Measurements from ENCODE around the gene CNTN2. TPM values are rescaled to one million over a fixed set of nuclear protein-coding genes. Genes with fewer than 3 reads are reported as not detected.

Gene CNTN2
- total RNA-seq, 1 experiment from 2014 or later, result 1.2 TPM

DNA sequence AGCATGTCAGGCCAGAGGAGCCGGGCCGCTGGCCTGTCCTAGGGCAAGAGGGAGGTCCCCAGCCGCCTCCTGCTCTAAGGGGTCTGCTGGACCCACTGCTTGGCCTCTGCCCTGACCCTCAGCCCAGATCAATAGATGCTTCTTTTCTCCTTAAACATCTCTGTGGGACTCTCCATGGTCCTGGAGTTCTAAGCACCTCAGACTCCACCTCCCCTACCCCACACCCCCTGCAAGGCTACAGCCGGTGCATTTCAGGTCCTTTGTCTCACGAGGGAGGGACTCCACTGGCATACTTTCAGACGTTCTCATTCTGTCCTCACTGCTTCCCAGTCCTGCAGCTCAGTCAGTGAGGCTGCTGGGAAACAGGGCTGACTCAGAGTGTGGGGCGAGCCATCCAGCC lies 11.0 kb downstream of the CNTN2 start:
- no peak overlapping the region for H3K27ac Mint-ChIP-seq
- H3K9me3 Mint-ChIP-seq, result no peaks in the 10 kb centered on the region
- H3K4me3 Mint-ChIP-seq, result no peak overlapping the region
- DNase-seq (ENCODE audit: low spot score) (no peak), ATAC-seq (peak; percentile 14; the same call in 1 of the 2 replicates)
- ChIA-PET POLR2A (no interaction called here), CTCF (interaction anchor here (0.9 to 4.2 kb wide), 2 partner anchors 10 to 65 kb away, joined by 3 to 25 read pairs; no protein-coding TSS in a partner anchor)
- TF ChIP-seq GTF2I (CRISPR knock-in tag; conservative IDR thresholded peaks at IDR 0.05), result no peak
- TF ChIP-seq KAT7 (CRISPR knock-in tag; IDR thresholded peaks at IDR 0.05; ENCODE audit: borderline replicate concordance), result no peak
- no peak for TF ChIP-seq JUN (CRISPR knock-in tag; IDR thresholded peaks at IDR 0.05)
- TF ChIP-seq, protein P1, sequence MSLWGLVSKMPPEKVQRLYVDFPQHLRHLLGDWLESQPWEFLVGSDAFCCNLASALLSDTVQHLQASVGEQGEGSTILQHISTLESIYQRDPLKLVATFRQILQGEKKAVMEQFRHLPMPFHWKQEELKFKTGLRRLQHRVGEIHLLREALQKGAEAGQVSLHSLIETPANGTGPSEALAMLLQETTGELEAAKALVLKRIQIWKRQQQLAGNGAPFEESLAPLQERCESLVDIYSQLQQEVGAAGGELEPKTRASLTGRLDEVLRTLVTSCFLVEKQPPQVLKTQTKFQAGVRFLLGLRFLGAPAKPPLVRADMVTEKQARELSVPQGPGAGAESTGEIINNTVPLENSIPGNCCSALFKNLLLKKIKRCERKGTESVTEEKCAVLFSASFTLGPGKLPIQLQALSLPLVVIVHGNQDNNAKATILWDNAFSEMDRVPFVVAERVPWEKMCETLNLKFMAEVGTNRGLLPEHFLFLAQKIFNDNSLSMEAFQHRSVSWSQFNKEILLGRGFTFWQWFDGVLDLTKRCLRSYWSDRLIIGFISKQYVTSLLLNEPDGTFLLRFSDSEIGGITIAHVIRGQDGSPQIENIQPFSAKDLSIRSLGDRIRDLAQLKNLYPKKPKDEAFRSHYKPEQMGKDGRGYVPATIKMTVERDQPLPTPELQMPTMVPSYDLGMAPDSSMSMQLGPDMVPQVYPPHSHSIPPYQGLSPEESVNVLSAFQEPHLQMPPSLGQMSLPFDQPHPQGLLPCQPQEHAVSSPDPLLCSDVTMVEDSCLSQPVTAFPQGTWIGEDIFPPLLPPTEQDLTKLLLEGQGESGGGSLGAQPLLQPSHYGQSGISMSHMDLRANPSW (CRISPR knock-in tag; conservative IDR thresholded peaks at IDR 0.05; ENCODE audit: low read depth), result no peak
- TF ChIP-seq, protein P2, sequence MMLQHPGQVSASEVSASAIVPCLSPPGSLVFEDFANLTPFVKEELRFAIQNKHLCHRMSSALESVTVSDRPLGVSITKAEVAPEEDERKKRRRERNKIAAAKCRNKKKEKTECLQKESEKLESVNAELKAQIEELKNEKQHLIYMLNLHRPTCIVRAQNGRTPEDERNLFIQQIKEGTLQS (CRISPR knock-in tag; conservative IDR thresholded peaks at IDR 0.05), result no peak
- TF ChIP-seq RORB (CRISPR knock-in tag; IDR thresholded peaks at IDR 0.05), result no peak
- no peak for TF ChIP-seq ZNF317 (CRISPR knock-in tag; IDR thresholded peaks at IDR 0.05; ENCODE audit: borderline replicate concordance, low read depth)
- TF ChIP-seq, protein P3, sequence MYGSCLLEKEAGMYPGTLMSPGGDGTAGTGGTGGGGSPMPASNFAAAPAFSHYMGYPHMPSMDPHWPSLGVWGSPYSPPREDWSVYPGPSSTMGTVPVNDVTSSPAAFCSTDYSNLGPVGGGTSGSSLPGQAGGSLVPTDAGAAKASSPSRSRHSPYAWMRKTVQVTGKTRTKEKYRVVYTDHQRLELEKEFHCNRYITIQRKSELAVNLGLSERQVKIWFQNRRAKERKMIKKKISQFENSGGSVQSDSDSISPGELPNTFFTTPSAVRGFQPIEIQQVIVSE (CRISPR knock-in tag; IDR thresholded peaks at IDR 0.05; ENCODE audit: borderline replicate concordance), result no peak
- TF ChIP-seq, protein P4, sequence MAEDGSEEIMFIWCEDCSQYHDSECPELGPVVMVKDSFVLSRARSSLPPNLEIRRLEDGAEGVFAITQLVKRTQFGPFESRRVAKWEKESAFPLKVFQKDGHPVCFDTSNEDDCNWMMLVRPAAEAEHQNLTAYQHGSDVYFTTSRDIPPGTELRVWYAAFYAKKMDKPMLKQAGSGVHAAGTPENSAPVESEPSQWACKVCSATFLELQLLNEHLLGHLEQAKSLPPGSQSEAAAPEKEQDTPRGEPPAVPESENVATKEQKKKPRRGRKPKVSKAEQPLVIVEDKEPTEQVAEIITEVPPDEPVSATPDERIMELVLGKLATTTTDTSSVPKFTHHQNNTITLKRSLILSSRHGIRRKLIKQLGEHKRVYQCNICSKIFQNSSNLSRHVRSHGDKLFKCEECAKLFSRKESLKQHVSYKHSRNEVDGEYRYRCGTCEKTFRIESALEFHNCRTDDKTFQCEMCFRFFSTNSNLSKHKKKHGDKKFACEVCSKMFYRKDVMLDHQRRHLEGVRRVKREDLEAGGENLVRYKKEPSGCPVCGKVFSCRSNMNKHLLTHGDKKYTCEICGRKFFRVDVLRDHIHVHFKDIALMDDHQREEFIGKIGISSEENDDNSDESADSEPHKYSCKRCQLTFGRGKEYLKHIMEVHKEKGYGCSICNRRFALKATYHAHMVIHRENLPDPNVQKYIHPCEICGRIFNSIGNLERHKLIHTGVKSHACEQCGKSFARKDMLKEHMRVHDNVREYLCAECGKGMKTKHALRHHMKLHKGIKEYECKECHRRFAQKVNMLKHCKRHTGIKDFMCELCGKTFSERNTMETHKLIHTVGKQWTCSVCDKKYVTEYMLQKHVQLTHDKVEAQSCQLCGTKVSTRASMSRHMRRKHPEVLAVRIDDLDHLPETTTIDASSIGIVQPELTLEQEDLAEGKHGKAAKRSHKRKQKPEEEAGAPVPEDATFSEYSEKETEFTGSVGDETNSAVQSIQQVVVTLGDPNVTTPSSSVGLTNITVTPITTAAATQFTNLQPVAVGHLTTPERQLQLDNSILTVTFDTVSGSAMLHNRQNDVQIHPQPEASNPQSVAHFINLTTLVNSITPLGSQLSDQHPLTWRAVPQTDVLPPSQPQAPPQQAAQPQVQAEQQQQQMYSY (CRISPR knock-in tag; IDR thresholded peaks at IDR 0.05), result no peak
- no peak for TF ChIP-seq ZNF263 (CRISPR knock-in tag; IDR thresholded peaks at IDR 0.05; ENCODE audit: low read depth)
- H3K4me1 Mint-ChIP-seq, result no peaks in the 10 kb centered on the region
- no peaks in the 10 kb centered on the region for H3K36me3 Mint-ChIP-seq
- no peaks in the 10 kb centered on the region for H3K27me3 Mint-ChIP-seq (ENCODE audit: low read depth)

DNA sequence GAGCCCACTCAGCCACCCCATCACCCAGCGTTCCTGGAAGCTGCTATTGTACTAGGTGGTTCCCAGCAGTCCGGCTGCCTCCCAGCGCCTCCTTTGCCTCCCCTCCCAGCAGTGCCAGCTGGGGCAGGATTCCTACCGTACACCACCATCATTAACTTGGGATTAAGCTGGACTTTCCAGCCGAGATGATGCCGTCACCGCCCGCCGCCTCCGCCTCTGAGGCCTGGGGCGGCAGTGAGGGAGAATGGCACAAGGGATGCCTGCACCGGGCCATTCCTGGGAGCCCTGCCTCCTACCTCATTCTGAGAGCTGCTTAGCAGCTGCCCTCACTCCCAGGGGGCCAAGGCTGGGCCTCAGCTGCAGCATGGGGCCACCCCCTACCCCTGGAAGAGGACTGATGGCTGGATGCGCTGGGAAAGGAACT lies 13.2 kb downstream of the CNTN2 start:
- POLR2A ChIA-PET, result no interaction called here
- DNase-seq (ENCODE audit: low spot score) (no peak), ATAC-seq (no peak)
- Mint-ChIP-seq H3K4me3 (no peak overlapping the region), H3K36me3 (no peaks in the 10 kb centered on the region), H3K27me3 (ENCODE audit: low read depth) (no peaks in the 10 kb centered on the region), H3K27ac (no peak overlapping the region), H3K9me3 (no peaks in the 10 kb centered on the region), H3K4me1 (peaks cover under 1% of the 10 kb centered on the region; the same call in 1 of the 2 replicates)
- CTCF ChIA-PET, result interaction anchor here (1.6 to 1.7 kb wide), 3 partner anchors 67 to 249 kb away, joined by 4 to 5 read pairs (median 4); no protein-coding TSS in a partner anchor
- TF ChIP-seq, protein P5, sequence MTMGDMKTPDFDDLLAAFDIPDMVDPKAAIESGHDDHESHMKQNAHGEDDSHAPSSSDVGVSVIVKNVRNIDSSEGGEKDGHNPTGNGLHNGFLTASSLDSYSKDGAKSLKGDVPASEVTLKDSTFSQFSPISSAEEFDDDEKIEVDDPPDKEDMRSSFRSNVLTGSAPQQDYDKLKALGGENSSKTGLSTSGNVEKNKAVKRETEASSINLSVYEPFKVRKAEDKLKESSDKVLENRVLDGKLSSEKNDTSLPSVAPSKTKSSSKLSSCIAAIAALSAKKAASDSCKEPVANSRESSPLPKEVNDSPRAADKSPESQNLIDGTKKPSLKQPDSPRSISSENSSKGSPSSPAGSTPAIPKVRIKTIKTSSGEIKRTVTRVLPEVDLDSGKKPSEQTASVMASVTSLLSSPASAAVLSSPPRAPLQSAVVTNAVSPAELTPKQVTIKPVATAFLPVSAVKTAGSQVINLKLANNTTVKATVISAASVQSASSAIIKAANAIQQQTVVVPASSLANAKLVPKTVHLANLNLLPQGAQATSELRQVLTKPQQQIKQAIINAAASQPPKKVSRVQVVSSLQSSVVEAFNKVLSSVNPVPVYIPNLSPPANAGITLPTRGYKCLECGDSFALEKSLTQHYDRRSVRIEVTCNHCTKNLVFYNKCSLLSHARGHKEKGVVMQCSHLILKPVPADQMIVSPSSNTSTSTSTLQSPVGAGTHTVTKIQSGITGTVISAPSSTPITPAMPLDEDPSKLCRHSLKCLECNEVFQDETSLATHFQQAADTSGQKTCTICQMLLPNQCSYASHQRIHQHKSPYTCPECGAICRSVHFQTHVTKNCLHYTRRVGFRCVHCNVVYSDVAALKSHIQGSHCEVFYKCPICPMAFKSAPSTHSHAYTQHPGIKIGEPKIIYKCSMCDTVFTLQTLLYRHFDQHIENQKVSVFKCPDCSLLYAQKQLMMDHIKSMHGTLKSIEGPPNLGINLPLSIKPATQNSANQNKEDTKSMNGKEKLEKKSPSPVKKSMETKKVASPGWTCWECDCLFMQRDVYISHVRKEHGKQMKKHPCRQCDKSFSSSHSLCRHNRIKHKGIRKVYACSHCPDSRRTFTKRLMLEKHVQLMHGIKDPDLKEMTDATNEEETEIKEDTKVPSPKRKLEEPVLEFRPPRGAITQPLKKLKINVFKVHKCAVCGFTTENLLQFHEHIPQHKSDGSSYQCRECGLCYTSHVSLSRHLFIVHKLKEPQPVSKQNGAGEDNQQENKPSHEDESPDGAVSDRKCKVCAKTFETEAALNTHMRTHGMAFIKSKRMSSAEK (CRISPR knock-in tag; IDR thresholded peaks at IDR 0.05; ENCODE audit: borderline replicate concordance), result no peak
- TF ChIP-seq ZNF138 (CRISPR knock-in tag; conservative IDR thresholded peaks at IDR 0.05) (no peak), ZNF671 (CRISPR knock-in tag; IDR thresholded peaks at IDR 0.05) (no peak), TEAD1 (CRISPR knock-in tag; IDR thresholded peaks at IDR 0.05) (no peak), NFYB (CRISPR knock-in tag; conservative IDR thresholded peaks at IDR 0.05; ENCODE audit: low read depth) (no peak), IRF2 (CRISPR knock-in tag; IDR thresholded peaks at IDR 0.05; ENCODE audit: borderline replicate concordance, low read depth) (no peak)
- TF ChIP-seq, protein P6, sequence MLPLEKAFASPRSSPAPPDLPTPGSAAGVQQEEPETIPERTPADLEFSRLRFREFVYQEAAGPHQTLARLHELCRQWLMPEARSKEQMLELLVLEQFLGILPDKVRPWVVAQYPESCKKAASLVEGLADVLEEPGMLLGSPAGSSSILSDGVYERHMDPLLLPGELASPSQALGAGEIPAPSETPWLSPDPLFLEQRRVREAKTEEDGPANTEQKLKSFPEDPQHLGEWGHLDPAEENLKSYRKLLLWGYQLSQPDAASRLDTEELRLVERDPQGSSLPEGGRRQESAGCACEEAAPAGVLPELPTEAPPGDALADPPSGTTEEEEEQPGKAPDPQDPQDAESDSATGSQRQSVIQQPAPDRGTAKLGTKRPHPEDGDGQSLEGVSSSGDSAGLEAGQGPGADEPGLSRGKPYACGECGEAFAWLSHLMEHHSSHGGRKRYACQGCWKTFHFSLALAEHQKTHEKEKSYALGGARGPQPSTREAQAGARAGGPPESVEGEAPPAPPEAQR (CRISPR knock-in tag; IDR thresholded peaks at IDR 0.05), result no peak
- TF ChIP-seq, protein P7, sequence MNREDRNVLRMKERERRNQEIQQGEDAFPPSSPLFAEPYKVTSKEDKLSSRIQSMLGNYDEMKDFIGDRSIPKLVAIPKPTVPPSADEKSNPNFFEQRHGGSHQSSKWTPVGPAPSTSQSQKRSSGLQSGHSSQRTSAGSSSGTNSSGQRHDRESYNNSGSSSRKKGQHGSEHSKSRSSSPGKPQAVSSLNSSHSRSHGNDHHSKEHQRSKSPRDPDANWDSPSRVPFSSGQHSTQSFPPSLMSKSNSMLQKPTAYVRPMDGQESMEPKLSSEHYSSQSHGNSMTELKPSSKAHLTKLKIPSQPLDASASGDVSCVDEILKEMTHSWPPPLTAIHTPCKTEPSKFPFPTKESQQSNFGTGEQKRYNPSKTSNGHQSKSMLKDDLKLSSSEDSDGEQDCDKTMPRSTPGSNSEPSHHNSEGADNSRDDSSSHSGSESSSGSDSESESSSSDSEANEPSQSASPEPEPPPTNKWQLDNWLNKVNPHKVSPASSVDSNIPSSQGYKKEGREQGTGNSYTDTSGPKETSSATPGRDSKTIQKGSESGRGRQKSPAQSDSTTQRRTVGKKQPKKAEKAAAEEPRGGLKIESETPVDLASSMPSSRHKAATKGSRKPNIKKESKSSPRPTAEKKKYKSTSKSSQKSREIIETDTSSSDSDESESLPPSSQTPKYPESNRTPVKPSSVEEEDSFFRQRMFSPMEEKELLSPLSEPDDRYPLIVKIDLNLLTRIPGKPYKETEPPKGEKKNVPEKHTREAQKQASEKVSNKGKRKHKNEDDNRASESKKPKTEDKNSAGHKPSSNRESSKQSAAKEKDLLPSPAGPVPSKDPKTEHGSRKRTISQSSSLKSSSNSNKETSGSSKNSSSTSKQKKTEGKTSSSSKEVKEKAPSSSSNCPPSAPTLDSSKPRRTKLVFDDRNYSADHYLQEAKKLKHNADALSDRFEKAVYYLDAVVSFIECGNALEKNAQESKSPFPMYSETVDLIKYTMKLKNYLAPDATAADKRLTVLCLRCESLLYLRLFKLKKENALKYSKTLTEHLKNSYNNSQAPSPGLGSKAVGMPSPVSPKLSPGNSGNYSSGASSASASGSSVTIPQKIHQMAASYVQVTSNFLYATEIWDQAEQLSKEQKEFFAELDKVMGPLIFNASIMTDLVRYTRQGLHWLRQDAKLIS (CRISPR knock-in tag; IDR thresholded peaks at IDR 0.05; ENCODE audit: borderline replicate concordance), result no peak
